GM12878 (cell line): ENCODE results near the gene TCF7L2.

Experiments
- CTCF ChIP-seq, 3 experiments: IDR thresholded peaks in 2 of 3; conservative IDR thresholded peaks in 1 of 3; 2 replicates each; pipeline ENCODE4 v1.5.1; 2011; ENCODE audit warnings: low read depth in 3 of 3, low read length in 3 of 3, mild to moderate bottlenecking in 3 of 3, control low read depth in 2 of 3, moderate library complexity in 2 of 3, inconsistent platforms in 1 of 3, mixed read lengths in 1 of 3; ENCODE audit not compliant: control insufficient read depth in 2 of 3, insufficient read depth in 1 of 3; ENCODE audit errors: extremely low read depth in 1 of 3
- CUX1 ChIP-seq: IDR thresholded peaks from 2 replicates; pipeline ENCODE4 v1.6.1; 2012; ENCODE audit warnings: improper control_type of control experiment, low read depth, low read length; ENCODE audit not compliant: insufficient replicate concordance
- ESRRA ChIP-seq: IDR thresholded peaks from 2 replicates; pipeline ENCODE4 v1.6.1; 2012; ENCODE audit warnings: mild to moderate bottlenecking, low read length, improper control_type of control experiment
- EZH2 ChIP-seq: IDR thresholded peaks from 2 replicates; pipeline ENCODE4 v1.6.1; 2012; ENCODE audit warnings: low read depth, mild to moderate bottlenecking, control low read depth, inconsistent platforms, low read length, borderline replicate concordance; ENCODE audit not compliant: control insufficient read depth
- FOXM1 ChIP-seq: IDR thresholded peaks from 2 replicates; pipeline ENCODE4 v1.6.1; 2012; ENCODE audit warnings: low read depth, mild to moderate bottlenecking, inconsistent platforms, low read length, moderate library complexity
- SRF ChIP-seq, 2 experiments: IDR thresholded peaks; 2 replicates each; pipeline ENCODE4 v1.6.1; 2011; ENCODE audit warnings: low read depth in 2 of 2, low read length in 2 of 2, mild to moderate bottlenecking in 1 of 2, moderate library complexity in 1 of 2
- TARDBP ChIP-seq: IDR thresholded peaks from 2 replicates; pipeline ENCODE4 v1.6.1; 2016; ENCODE audit warnings: borderline replicate concordance

GRCh38 chr10:113202011-113202410 is 252.0 kb downstream of the TCF7L2 start:
- TF ChIP-seq CTCF (IDR thresholded peaks at IDR 0.05 in 2 of 3, conservative IDR thresholded peaks at IDR 0.05 in 1 of 3; ENCODE audit: control insufficient read depth in 2 of 3, extremely low read depth in 1 of 3, insufficient read depth in 1 of 3, low read depth in 3 of 3, low read length in 3 of 3) (no peak), EZH2 (no peak), TARDBP (no peak), SRF (IDR thresholded peaks at IDR 0.05; ENCODE audit: low read depth in 2 of 2, low read length in 2 of 2) (no peak), ESRRA (no peak), CUX1 (no peak), FOXM1 (no peak)
